SK-N-SH (cell line): ENCODE data around the gene NECAB2. TPM values are rescaled to one million over a fixed set of nuclear protein-coding genes. Genes with fewer than 3 reads are reported as not detected.

Experiments used
- CTCF ChIA-PET: fragments of 300-600, 350-600 bp; formaldehyde crosslinking; extraction: SDS; loops from one replicate; lab custom pipeline; 2021; lab: Yijun Ruan, JAX
- POLR2A ChIA-PET: fragments of 350-600 bp; sonication (Branson Sonifier 250); formaldehyde crosslinking; extraction: SDS; loops from one replicate; lab custom pipeline; 2020; ENCODE audit warnings: antibody characterized with exemption, inconsistent platforms; lab: Yijun Ruan, JAX
- DNase-seq: peaks from one replicate; pipeline ENCODE4 v3.0.0; 2012
- H2AFZ ChIP-seq: fragments of 200-600 bp; sonication (generic); 2 replicates; pipeline ENCODE4 v1.8.1; 2016; ENCODE audit warnings: antibody characterized with exemption, mild to moderate bottlenecking, low read depth
- H3F3A ChIP-seq: fragments of 200-600 bp; sonication (generic); replicated peaks from 2 replicates; pipeline ENCODE3; 2016; ENCODE audit warnings: antibody characterized with exemption, mild to moderate bottlenecking; ENCODE audit not compliant: insufficient read depth
- H3K27ac ChIP-seq, 2 experiments: fragments of 200-500 bp in 1 of 2; fragments of 200-600 bp in 1 of 2; sonication (Bioruptor generic) in 1 of 2; sonication (generic), shearing (Covaris generic) in 1 of 2; 2 replicates each; pipeline versions ENCODE4 v1.5.1 to v1.6.1; 2014 to 2016; ENCODE audit warnings: low read depth in 2 of 2, inconsistent platforms in 1 of 2, low read length in 1 of 2, mild to moderate bottlenecking in 1 of 2, mixed read lengths in 1 of 2
- H3K27me3 ChIP-seq: fragments of 200-600 bp; sonication (generic), shearing (Covaris generic); 2 replicates; pipeline ENCODE4 v1.6.1; 2016; ENCODE audit warnings: mixed run types; ENCODE audit not compliant: insufficient read depth
- H3K36me3 ChIP-seq, 2 experiments: fragments of 200-500 bp in 1 of 2; fragments of 200-600 bp in 1 of 2; sonication (Bioruptor generic) in 1 of 2; sonication (generic) in 1 of 2; replicated peaks in 1 of 2; 2 replicates each; pipeline versions ENCODE3 to v1.5.1; 2014 to 2016; ENCODE audit warnings: low read length in 1 of 2, mild to moderate bottlenecking in 1 of 2; ENCODE audit not compliant: insufficient read depth in 2 of 2, control insufficient read depth in 1 of 2
- H3K4me1 ChIP-seq, 2 experiments: fragments of 200-500 bp in 1 of 2; fragments of 200-600 bp in 1 of 2; sonication (Bioruptor generic) in 1 of 2; sonication (generic), shearing (Covaris generic) in 1 of 2; 2 replicates each; pipeline versions ENCODE4 v1.5.1 to v1.6.1; 2014 to 2016; ENCODE audit warnings: low read depth in 1 of 2, low read length in 1 of 2, mixed run types in 1 of 2; ENCODE audit not compliant: insufficient read depth in 2 of 2, control insufficient read depth in 1 of 2
- H3K4me2 ChIP-seq: fragments of 200-600 bp; sonication (generic), shearing (Covaris generic); 2 replicates; pipeline ENCODE4 v1.6.1; 2017; ENCODE audit warnings: mixed run types
- H3K4me3 ChIP-seq, 2 experiments: fragments of 200-500 bp in 1 of 2; fragments of 200-600 bp in 1 of 2; sonication (Bioruptor generic) in 1 of 2; sonication (generic), shearing (Covaris generic) in 1 of 2; 2 replicates each; pipeline versions ENCODE4 v1.5.1 to v1.8.1; 2014 to 2016; ENCODE audit warnings: low read depth in 2 of 2, inconsistent platforms in 1 of 2, low read length in 1 of 2, mild to moderate bottlenecking in 1 of 2, mixed read lengths in 1 of 2, moderate library complexity in 1 of 2
- H3K79me2 ChIP-seq: fragments of 200-600 bp; sonication (generic); 2 replicates; pipeline ENCODE4 v1.8.1; 2017; ENCODE audit warnings: mild to moderate bottlenecking; ENCODE audit not compliant: insufficient read depth
- H3K9ac ChIP-seq: fragments of 200-600 bp; sonication (generic); 2 replicates; pipeline ENCODE4 v1.6.1; 2017; ENCODE audit warnings: mixed run types
- H3K9me2 ChIP-seq: fragments of 200-600 bp; sonication (generic); 2 replicates; pipeline ENCODE4 v1.6.1; 2017; ENCODE audit warnings: mixed run types
- H3K9me3 ChIP-seq: fragments of 200-600 bp; sonication (generic); 2 replicates; pipeline ENCODE4 v1.6.1; 2017; ENCODE audit warnings: mixed run types, mild to moderate bottlenecking, moderate library complexity
- H4K20me1 ChIP-seq: fragments of 200-600 bp; sonication (generic); 2 replicates; pipeline ENCODE4 v1.6.1; 2017; ENCODE audit warnings: mild to moderate bottlenecking, mixed run types; ENCODE audit not compliant: insufficient read depth
- FOXJ3 ChIP-seq: sonication (generic); formaldehyde crosslinking; IDR thresholded peaks from 2 replicates; pipeline ENCODE4 v1.5.1; 2020; ENCODE audit warnings: mild to moderate bottlenecking, missing genetic modification reagents
- JUND ChIP-seq: IDR thresholded peaks from 2 replicates; pipeline ENCODE4 v1.4.0; 2012
- MEF2A ChIP-seq: IDR thresholded peaks from 2 replicates; pipeline ENCODE4 v1.4.0; 2012; ENCODE audit warnings: low read depth, borderline replicate concordance
- MXI1 ChIP-seq: IDR thresholded peaks from 2 replicates; pipeline ENCODE4 v1.6.1; 2012; ENCODE audit warnings: mild to moderate bottlenecking, low read depth, low read length, improper control_type of control experiment
- NRF1 ChIP-seq: IDR thresholded peaks from 2 replicates; pipeline ENCODE4 v1.6.1; 2012; ENCODE audit warnings: low read depth, mild to moderate bottlenecking, low read length
- RAD21 ChIP-seq: IDR thresholded peaks from 2 replicates; pipeline ENCODE4 v1.6.1; 2012; ENCODE audit warnings: mild to moderate bottlenecking, low read length
- SIN3A ChIP-seq: IDR thresholded peaks from 2 replicates; pipeline ENCODE4 v1.6.1; 2012; ENCODE audit warnings: low read depth, mild to moderate bottlenecking, low read length, moderate library complexity, borderline replicate concordance
- TAF1 ChIP-seq: IDR thresholded peaks from 2 replicates; pipeline ENCODE4 v1.6.1; 2012; ENCODE audit warnings: low read depth, mild to moderate bottlenecking, low read length, moderate library complexity, borderline replicate concordance
- TCF12 ChIP-seq: IDR thresholded peaks from 2 replicates; pipeline ENCODE4 v1.4.0; 2012
- USF1 ChIP-seq: IDR thresholded peaks from 2 replicates; pipeline ENCODE4 v1.4.0; 2012; ENCODE audit warnings: low read depth, borderline replicate concordance
- YY1 ChIP-seq: IDR thresholded peaks from 2 replicates; pipeline ENCODE4 v1.4.0; 2012; ENCODE audit warnings: low read depth, mild to moderate bottlenecking
- WGBS: methylation state at CpG from one replicate; pipeline ENCODE4 v1.1.6; 2017; ENCODE audit warnings: low lambda C conversion rate; 5-methylcytosine and 5-hydroxymethylcytosine counted together
- polyA plus RNA-seq, 3 experiments: library from polyadenylated mRNA; depleted of rRNA; stranded (reverse); fragments of >200 nt; gene quantifications; 2 replicates each; pipeline ENCODE4 v1.2.3, GENCODE V29; 2012
- TF ChIP-seq, protein P1 (sequence below): IDR thresholded peaks from 2 replicates; pipeline ENCODE4; 2012

The NECAB2 gene
- polyA plus RNA-seq, 1 of the 3 experiments (the other 2 are of a cell fraction) = 0.58 TPM

- no peaks in the 10 kb centered on the region for H3K9me2 ChIP-seq
- 29% methylated on average over 2 of the region's 6 CpGs for WGBS
- H2AFZ ChIP-seq = no peak overlapping the region
- no peak overlapping the region for H3K27ac ChIP-seq
- no peaks in the 10 kb centered on the region for H3K79me2 ChIP-seq
- ChIA-PET POLR2A (no interaction called here), CTCF (interaction anchor here (0.9 to 2.2 kb wide), 8 partner anchors 11 to 88 kb away, joined by 3 to 9 read pairs (median 3); no protein-coding TSS in a partner anchor)
- H3F3A ChIP-seq = no peaks in the 10 kb centered on the region
- no peak overlapping the region for H3K9ac ChIP-seq
- no peaks in the 10 kb centered on the region for H3K36me3 ChIP-seq
- no peaks in the 10 kb centered on the region for H3K27me3 ChIP-seq
- no peak for DNase-seq
- H3K9me3 ChIP-seq = no peaks in the 10 kb centered on the region
- H3K4me3 ChIP-seq = no peak overlapping the region
- no peak overlapping the region for H3K4me2 ChIP-seq
- TF ChIP-seq SIN3A (no peak), NRF1 (no peak), MEF2A (no peak), YY1 (no peak), USF1 (no peak), MXI1 (no peak), RAD21 (no peak)
- TF ChIP-seq, protein P1, sequence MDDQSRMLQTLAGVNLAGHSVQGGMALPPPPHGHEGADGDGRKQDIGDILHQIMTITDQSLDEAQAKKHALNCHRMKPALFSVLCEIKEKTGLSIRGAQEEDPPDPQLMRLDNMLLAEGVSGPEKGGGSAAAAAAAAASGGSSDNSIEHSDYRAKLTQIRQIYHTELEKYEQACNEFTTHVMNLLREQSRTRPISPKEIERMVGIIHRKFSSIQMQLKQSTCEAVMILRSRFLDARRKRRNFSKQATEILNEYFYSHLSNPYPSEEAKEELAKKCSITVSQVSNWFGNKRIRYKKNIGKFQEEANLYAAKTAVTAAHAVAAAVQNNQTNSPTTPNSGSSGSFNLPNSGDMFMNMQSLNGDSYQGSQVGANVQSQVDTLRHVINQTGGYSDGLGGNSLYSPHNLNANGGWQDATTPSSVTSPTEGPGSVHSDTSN = no peak
- no peaks in the 10 kb centered on the region for H3K4me1 ChIP-seq
- no peaks in the 10 kb centered on the region for H4K20me1 ChIP-seq
These were observed 9.2 kb downstream of the NECAB2 start for GRCh38 chr16:83977056-83977815.

GRCh38 chr16:83978401-83978904 is 10.4 kb downstream of the NECAB2 start:
- Histone ChIP-seq H2AFZ (no peak overlapping the region), H3K9me3 (no peaks in the 10 kb centered on the region), H4K20me1 (no peaks in the 10 kb centered on the region), H3K4me3 (no peak overlapping the region), H3K4me2 (no peak overlapping the region), H3K79me2 (no peaks in the 10 kb centered on the region), H3K27ac (no peak overlapping the region), H3K9ac (no peak overlapping the region), H3K27me3 (no peaks in the 10 kb centered on the region), H3K9me2 (no peaks in the 10 kb centered on the region), H3F3A (peaks cover 3% of the 10 kb centered on the region), H3K4me1 (no peaks in the 10 kb centered on the region; a peak in 1 of 4 replicates), H3K36me3 (no peaks in the 10 kb centered on the region)
- POLR2A ChIA-PET = no interaction called here
- CTCF ChIA-PET = interaction anchor here (1.3 to 2.1 kb wide), 3 partner anchors 13 to 51 kb away, joined by 3 to 7 read pairs (median 6); no protein-coding TSS in a partner anchor
- TF ChIP-seq TAF1 (no peak), TCF12 (no peak), MEF2A (no peak), MXI1 (no peak), JUND (no peak), FOXJ3 (no peak)
- 50% methylated on average over 5 of the region's 5 CpGs for WGBS
- DNase-seq = no peak
